NT2/D1 (cell line): ENCODE data around the gene NRCAM.
"Not testable (repeated sequence)": the region's sequence is repeated elsewhere in the genome, so short reads cannot be mapped to it uniquely, and the experiment has no call there.

Experiments used
- SUZ12 ChIP-seq: IDR thresholded peaks from 2 replicates; pipeline ENCODE4 v1.6.1; 2011; ENCODE audit not compliant: insufficient read length, insufficient read depth; ENCODE audit errors: extremely low read depth
- YY1 ChIP-seq: IDR thresholded peaks from 2 replicates; pipeline ENCODE4 v1.6.1; 2011; ENCODE audit not compliant: insufficient read length, insufficient read depth
- ZNF274 ChIP-seq: IDR thresholded peaks from 2 replicates; pipeline ENCODE4 v1.6.1; 2011; ENCODE audit warnings: mild to moderate bottlenecking, low read depth, low read length

GRCh38 chr7:108466322-108466721, 10.1 kb upstream of the NRCAM start:
- not testable (repeated sequence) for TF ChIP-seq YY1, ZNF274, SUZ12
